Liver (tissue), 2 donors: Measurements from ENCODE around the gene TNFSF8.

Experiments
- HNF4A ChIP-seq, 2 donors: conservative IDR thresholded peaks; 2 replicates each; pipeline ENCODE4 v1.6.1; 2016; ENCODE audit warnings: antibody characterized with exemption in 2 of 2, mild to moderate bottlenecking in 2 of 2
- RAD21 ChIP-seq, 2 donors: IDR thresholded peaks; 2 replicates each; pipeline ENCODE4 v1.6.1; 2016; ENCODE audit warnings: antibody characterized with exemption in 2 of 2, mild to moderate bottlenecking in 2 of 2
- donor health status: healthy.

- TF ChIP-seq HNF4A (conservative IDR thresholded peaks at IDR 0.05) (no peak), RAD21 (IDR thresholded peaks at IDR 0.05) (no peak)
These were observed 9.2 kb downstream of the TNFSF8 start for GRCh38 chr9:114921171-114921570.
